H9 (cell line): ENCODE data around the gene HOXC10. TPM values are rescaled to one million over a fixed set of nuclear protein-coding genes. Genes with fewer than 3 reads are reported as not detected.

Source experiments
- DNase-seq: peaks from one replicate; pipeline ENCODE4 v3.0.0-alpha.2; 2017
- H2AFZ ChIP-seq: one replicate; pipeline ENCODE4 v1.6.1; 2013; ENCODE audit warnings: mild to moderate bottlenecking, low read length, control low read depth, moderate library complexity
- H2AK5ac ChIP-seq: 2 replicates; pipeline ENCODE4 v1.6.1; 2013; ENCODE audit warnings: low read length, control low read depth, mixed read lengths; ENCODE audit not compliant: insufficient read length
- H2BK120ac ChIP-seq: one replicate; pipeline ENCODE4 v1.6.1; 2013; ENCODE audit warnings: low read depth, mild to moderate bottlenecking, low read length, control low read depth, inconsistent platforms; ENCODE audit not compliant: poor library complexity, severe bottlenecking
- H2BK12ac ChIP-seq: 2 replicates; pipeline ENCODE4 v1.6.1; 2013; ENCODE audit warnings: low read length, control low read depth, mixed read lengths, low read depth; ENCODE audit not compliant: insufficient read length
- H2BK15ac ChIP-seq: 2 replicates; pipeline ENCODE4 v1.6.1; 2013; ENCODE audit warnings: low read depth, low read length, control low read depth
- H2BK20ac ChIP-seq: one replicate; pipeline ENCODE4 v1.6.1; 2013; ENCODE audit warnings: low read depth, mild to moderate bottlenecking, low read length, control low read depth, inconsistent platforms; ENCODE audit not compliant: poor library complexity, severe bottlenecking
- H2BK5ac ChIP-seq: 2 replicates; pipeline ENCODE4 v1.6.1; 2013; ENCODE audit warnings: low read length, control low read depth, mixed read lengths; ENCODE audit not compliant: insufficient read length
- H3K14ac ChIP-seq: 2 replicates; pipeline ENCODE4 v1.6.1; 2013; ENCODE audit warnings: low read length, control low read depth; ENCODE audit not compliant: insufficient read depth
- H3K18ac ChIP-seq: 2 replicates; pipeline ENCODE4 v1.6.1; 2013; ENCODE audit warnings: low read depth, mild to moderate bottlenecking, mixed read lengths, low read length, control low read depth; ENCODE audit not compliant: insufficient read length
- H3K23ac ChIP-seq: 2 replicates; pipeline ENCODE4 v1.6.1; 2013; ENCODE audit warnings: low read length, control low read depth, mixed read lengths, low read depth; ENCODE audit not compliant: insufficient read length
- H3K23me2 ChIP-seq: 2 replicates; pipeline ENCODE4 v1.6.1; 2013; ENCODE audit warnings: low read depth, mild to moderate bottlenecking, mixed read lengths, low read length, control low read depth; ENCODE audit not compliant: insufficient read length, poor library complexity, severe bottlenecking
- H3K27ac ChIP-seq: 2 replicates; pipeline ENCODE4 v1.5.1; 2013; ENCODE audit warnings: low read length, control low read depth, mixed read lengths, low read depth; ENCODE audit not compliant: insufficient read length
- H3K27me3 ChIP-seq: 2 replicates; pipeline ENCODE4 v1.6.1; 2013; ENCODE audit warnings: low read length, control low read depth, inconsistent platforms; ENCODE audit not compliant: insufficient read depth
- H3K4ac ChIP-seq: 2 replicates; pipeline ENCODE4 v1.6.1; 2013; ENCODE audit warnings: low read depth, mild to moderate bottlenecking, control low read depth, inconsistent platforms, low read length, moderate library complexity
- H3K4me1 ChIP-seq: 2 replicates; pipeline ENCODE4 v1.6.1; 2013; ENCODE audit warnings: low read length, control low read depth, inconsistent platforms; ENCODE audit not compliant: insufficient read depth
- H3K4me2 ChIP-seq: 2 replicates; pipeline ENCODE4 v1.6.1; 2013; ENCODE audit warnings: low read length, control low read depth, mixed read lengths; ENCODE audit not compliant: insufficient read length, insufficient read depth
- H3K56ac ChIP-seq: 2 replicates; pipeline ENCODE4 v1.6.1; 2013; ENCODE audit warnings: low read depth, mild to moderate bottlenecking, mixed read lengths, low read length, control low read depth; ENCODE audit not compliant: insufficient read length
- H3K79me1 ChIP-seq: 2 replicates; pipeline ENCODE4 v1.6.1; 2013; ENCODE audit warnings: low read depth, mild to moderate bottlenecking, moderate library complexity, low read length, control low read depth, inconsistent platforms; ENCODE audit not compliant: insufficient read depth, poor library complexity, severe bottlenecking
- H3K79me2 ChIP-seq: 2 replicates; pipeline ENCODE4 v1.6.1; 2013; ENCODE audit warnings: low read length, control low read depth, inconsistent platforms; ENCODE audit not compliant: insufficient read depth
- H3K9ac ChIP-seq: 2 replicates; pipeline ENCODE4 v1.6.1; 2013; ENCODE audit warnings: low read length, control low read depth, mixed read lengths; ENCODE audit not compliant: insufficient read length; ENCODE audit errors: extremely low read depth
- H3K9me3 ChIP-seq: one replicate; pipeline ENCODE4 v1.6.1; 2013; ENCODE audit warnings: low read depth, low read length, inconsistent platforms; ENCODE audit not compliant: control insufficient read depth
- H3T11ph ChIP-seq: one replicate; pipeline ENCODE4 v1.6.1; 2013; ENCODE audit warnings: mild to moderate bottlenecking, low read length, control low read depth, inconsistent platforms
- H4K20me1 ChIP-seq: one replicate; pipeline ENCODE4 v1.6.1; 2013; ENCODE audit not compliant: control insufficient read depth, insufficient read length, insufficient read depth
- H4K5ac ChIP-seq: 2 replicates; pipeline ENCODE4 v1.6.1; 2013; ENCODE audit warnings: low read depth, mild to moderate bottlenecking, mixed read lengths, low read length, control low read depth; ENCODE audit not compliant: insufficient read length
- H4K8ac ChIP-seq: replicated peaks from 2 replicates; pipeline ENCODE4 v1.6.1; 2013; ENCODE audit warnings: low read length, control low read depth, mixed read lengths, low read depth; ENCODE audit not compliant: insufficient read length
- H4K91ac ChIP-seq: 2 replicates; pipeline ENCODE4 v1.6.1; 2013; ENCODE audit warnings: low read depth, mild to moderate bottlenecking, moderate library complexity, mixed read lengths, low read length, control low read depth; ENCODE audit not compliant: insufficient read length
- H3K27ac Mint-ChIP-seq, 3 experiments: 2 replicates in 2 of 3; 3 replicates in 1 of 3; pipeline ENCODE4 v1.8.0; 2020 to 2021; ENCODE audit warnings: mixed read lengths in 3 of 3, mild to moderate bottlenecking in 1 of 3, moderate library complexity in 1 of 3
- H3K27me3 Mint-ChIP-seq: 2 replicates; pipeline ENCODE4 v1.8.0; 2021; ENCODE audit warnings: low read depth, mild to moderate bottlenecking, moderate library complexity, mixed read lengths
- H3K36me3 Mint-ChIP-seq, 3 experiments: 2 replicates in 2 of 3; 3 replicates in 1 of 3; pipeline ENCODE4 v1.8.0; 2020 to 2021; ENCODE audit warnings: low read depth in 3 of 3, mixed read lengths in 3 of 3; ENCODE audit not compliant: insufficient read depth in 1 of 3
- H3K4me1 Mint-ChIP-seq, 2 experiments: 2 replicates each; pipeline ENCODE4 v1.8.0; 2020; ENCODE audit warnings: mixed read lengths in 2 of 2
- H3K4me3 Mint-ChIP-seq, 2 experiments: 2 replicates in 1 of 2; 3 replicates in 1 of 2; pipeline ENCODE4 v1.8.0; 2020 to 2021; ENCODE audit warnings: mild to moderate bottlenecking in 2 of 2, mixed read lengths in 2 of 2, moderate library complexity in 1 of 2
- H3K9me3 Mint-ChIP-seq, 2 experiments: 2 replicates in 1 of 2; 3 replicates in 1 of 2; pipeline ENCODE4 v1.8.0; 2020; ENCODE audit warnings: mild to moderate bottlenecking in 2 of 2, mixed read lengths in 2 of 2, moderate library complexity in 1 of 2
- CTCF ChIP-seq: fragments of 200-600 bp; sonication (generic); conservative IDR thresholded peaks from 3 replicates; pipeline ENCODE4 v1.8.0; 2021; ENCODE audit warnings: antibody characterized with exemption, mild to moderate bottlenecking
- WGBS: extraction: QIAGEN DNeasy Blood & Tissue Kit; methylation state at CpG from one replicate; pipeline ENCODE4 v1.1.7; 2013; ENCODE audit warnings: missing lambda C conversion rate, low lambda C conversion rate, mixed read lengths; ENCODE audit not compliant: insufficient read length; ENCODE audit errors: extremely low coverage; 5-methylcytosine and 5-hydroxymethylcytosine counted together
- total RNA-seq: library from RNA; stranded (reverse); gene quantifications from 2 replicates; pipeline ENCODE4 v1.2.1, GENCODE V29; 2021

Gene HOXC10
- total RNA-seq, 1 experiment from 2014 or later: not detected

- no CpG with 5 or more reads among the region's 6 CpGs for WGBS
Measured at GRCh38 chr12:54012631-54013409, 27.9 kb downstream of the HOXC10 start.

More at GRCh38 chr12:54012631-54013409, 27.9 kb downstream of the HOXC10 start:
- Histone ChIP-seq H3K27ac (no peak overlapping the region), H2AK5ac (no peak overlapping the region), H4K20me1 (no peaks in the 10 kb centered on the region), H2BK120ac (no peak overlapping the region), H3K4me2 (no peak overlapping the region), H3K4ac (no peak overlapping the region), H2BK5ac (no peak overlapping the region), H3K79me1 (no peaks in the 10 kb centered on the region), H3K23me2 (peaks cover 5% of the 10 kb centered on the region), H3K27me3 (peaks cover 94% of the 10 kb centered on the region), H3K9ac (no peak overlapping the region), H2AFZ (no peak overlapping the region), H2BK12ac (no peak overlapping the region), H4K8ac (no peak overlapping the region), H3K9me3 (no peaks in the 10 kb centered on the region), H2BK20ac (no peak overlapping the region), H3K79me2 (no peaks in the 10 kb centered on the region), H4K91ac (no peak overlapping the region), H2BK15ac (no peak overlapping the region), H3K23ac (no peak overlapping the region), H3K4me1 (no peaks in the 10 kb centered on the region), H3K14ac (no peak overlapping the region), H3T11ph (no peak overlapping the region), H4K5ac (no peak overlapping the region), H3K56ac (no peak overlapping the region), H3K18ac (no peak overlapping the region)
- H3K36me3 Mint-ChIP-seq: no peaks in the 10 kb centered on the region
- no peak for DNase-seq
- peaks cover 10 to 38% of the 10 kb centered on the region in 2 experiments for H3K4me1 Mint-ChIP-seq
- H3K4me3 Mint-ChIP-seq: no peak overlapping the region
- no peak for TF ChIP-seq CTCF
- no peak overlapping the region for H3K27ac Mint-ChIP-seq
- H3K27me3 Mint-ChIP-seq: peaks cover 100% of the 10 kb centered on the region
- H3K9me3 Mint-ChIP-seq: peaks cover 0 to 2% of the 10 kb centered on the region in 2 experiments; a peak in 1 of 5 replicates
